B cell (primary cell): ENCODE measurements around the gene CBLB.

ENCODE experiments used
- EZH2 ChIP-seq: IDR thresholded peaks from 2 replicates; pipeline ENCODE4 v1.6.1; 2012; ENCODE audit warnings: borderline replicate concordance, low read depth, mild to moderate bottlenecking, moderate library complexity, low read length; ENCODE audit not compliant: insufficient read depth, poor library complexity, severe bottlenecking
- TF ChIP-seq, protein P1 (sequence below): fragments of 200-600 bp; IDR thresholded peaks from one replicate; pipeline ENCODE4 v1.8.0; 2022; ENCODE audit warnings: antibody characterized with exemption, mild to moderate bottlenecking

GRCh38 chr3:105906345-105906744 lies 37.5 kb upstream of the CBLB start:
- TF ChIP-seq, protein P1, sequence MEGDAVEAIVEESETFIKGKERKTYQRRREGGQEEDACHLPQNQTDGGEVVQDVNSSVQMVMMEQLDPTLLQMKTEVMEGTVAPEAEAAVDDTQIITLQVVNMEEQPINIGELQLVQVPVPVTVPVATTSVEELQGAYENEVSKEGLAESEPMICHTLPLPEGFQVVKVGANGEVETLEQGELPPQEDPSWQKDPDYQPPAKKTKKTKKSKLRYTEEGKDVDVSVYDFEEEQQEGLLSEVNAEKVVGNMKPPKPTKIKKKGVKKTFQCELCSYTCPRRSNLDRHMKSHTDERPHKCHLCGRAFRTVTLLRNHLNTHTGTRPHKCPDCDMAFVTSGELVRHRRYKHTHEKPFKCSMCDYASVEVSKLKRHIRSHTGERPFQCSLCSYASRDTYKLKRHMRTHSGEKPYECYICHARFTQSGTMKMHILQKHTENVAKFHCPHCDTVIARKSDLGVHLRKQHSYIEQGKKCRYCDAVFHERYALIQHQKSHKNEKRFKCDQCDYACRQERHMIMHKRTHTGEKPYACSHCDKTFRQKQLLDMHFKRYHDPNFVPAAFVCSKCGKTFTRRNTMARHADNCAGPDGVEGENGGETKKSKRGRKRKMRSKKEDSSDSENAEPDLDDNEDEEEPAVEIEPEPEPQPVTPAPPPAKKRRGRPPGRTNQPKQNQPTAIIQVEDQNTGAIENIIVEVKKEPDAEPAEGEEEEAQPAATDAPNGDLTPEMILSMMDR = no peak
- TF ChIP-seq EZH2 = no peak
